ENCODE data around the gene GRM7. TPM values are rescaled to one million over a fixed set of nuclear protein-coding genes. Genes with fewer than 3 reads are reported as not detected.

Gene GRM7
- total RNA-seq, 4 donors from 2014 or later = 0.39 TPM; not detected in 3

GRCh38 chr3:7789324-7789723 lies 928.4 kb downstream of the GRM7 start:
- Histone ChIP-seq H3K36me3 (no peaks in the 10 kb centered on the region), H3K9me3 (no peaks in the 10 kb centered on the region), H3K27me3 (no peaks in the 10 kb centered on the region), H3K4me1 (no peaks in the 10 kb centered on the region), H3K27ac (replicated peaks in 1 of 4) (no peak overlapping the region), H3K4me3 (no peak overlapping the region)
- TF ChIP-seq EP300 (IDR thresholded peaks at IDR 0.05) (no peak), POLR2AphosphoS5 (IDR thresholded peaks at IDR 0.05) (no peak), POLR2A (IDR thresholded peaks at IDR 0.05; ENCODE audit: low read depth) (no peak)
- TF ChIP-seq, protein P1, sequence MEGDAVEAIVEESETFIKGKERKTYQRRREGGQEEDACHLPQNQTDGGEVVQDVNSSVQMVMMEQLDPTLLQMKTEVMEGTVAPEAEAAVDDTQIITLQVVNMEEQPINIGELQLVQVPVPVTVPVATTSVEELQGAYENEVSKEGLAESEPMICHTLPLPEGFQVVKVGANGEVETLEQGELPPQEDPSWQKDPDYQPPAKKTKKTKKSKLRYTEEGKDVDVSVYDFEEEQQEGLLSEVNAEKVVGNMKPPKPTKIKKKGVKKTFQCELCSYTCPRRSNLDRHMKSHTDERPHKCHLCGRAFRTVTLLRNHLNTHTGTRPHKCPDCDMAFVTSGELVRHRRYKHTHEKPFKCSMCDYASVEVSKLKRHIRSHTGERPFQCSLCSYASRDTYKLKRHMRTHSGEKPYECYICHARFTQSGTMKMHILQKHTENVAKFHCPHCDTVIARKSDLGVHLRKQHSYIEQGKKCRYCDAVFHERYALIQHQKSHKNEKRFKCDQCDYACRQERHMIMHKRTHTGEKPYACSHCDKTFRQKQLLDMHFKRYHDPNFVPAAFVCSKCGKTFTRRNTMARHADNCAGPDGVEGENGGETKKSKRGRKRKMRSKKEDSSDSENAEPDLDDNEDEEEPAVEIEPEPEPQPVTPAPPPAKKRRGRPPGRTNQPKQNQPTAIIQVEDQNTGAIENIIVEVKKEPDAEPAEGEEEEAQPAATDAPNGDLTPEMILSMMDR (IDR thresholded peaks at IDR 0.05) = no peak
- intact Hi-C loops (cut with DNase I) = no loop called here
- 72% methylated on average over 7 of the region's 7 CpGs for WGBS
- no peak for DNase-seq (ENCODE audit: extremely low spot score)

DNA sequence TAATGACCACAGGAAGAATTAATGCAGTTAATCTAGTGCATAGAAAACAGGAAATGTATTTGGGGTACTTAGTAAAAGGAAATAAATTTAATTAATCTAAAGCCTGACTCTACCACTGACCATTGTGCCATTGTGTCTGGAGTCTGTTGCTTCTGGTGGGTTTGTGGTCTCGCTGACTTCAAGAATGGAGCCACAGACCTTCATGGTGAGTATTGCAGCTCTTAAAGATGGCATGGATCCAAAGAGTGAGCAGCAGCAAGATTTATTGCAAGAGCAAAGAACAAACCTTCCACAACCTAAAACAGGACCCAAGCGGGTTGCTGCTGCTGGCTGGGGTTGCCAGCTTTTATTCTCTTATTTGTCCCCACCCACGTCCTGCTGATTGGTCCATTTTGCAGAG lies 929.2 kb downstream of the GRM7 start:
- no peaks in the 10 kb centered on the region for H3K9me3 ChIP-seq
- no peaks in the 10 kb centered on the region for H3K27me3 ChIP-seq
- H3K4me1 ChIP-seq = no peaks in the 10 kb centered on the region
- TF ChIP-seq, protein P1 (IDR thresholded peaks at IDR 0.05) = no peak
- TF ChIP-seq POLR2AphosphoS5 (IDR thresholded peaks at IDR 0.05) (no peak), EP300 (IDR thresholded peaks at IDR 0.05) (no peak), POLR2A (IDR thresholded peaks at IDR 0.05; ENCODE audit: low read depth) (no peak)
- no peak overlapping the region for H3K27ac ChIP-seq (replicated peaks in 1 of 4)
- H3K36me3 ChIP-seq = no peaks in the 10 kb centered on the region
- WGBS = 82% methylated on average over 3 of the region's 3 CpGs
- H3K4me3 ChIP-seq = no peak overlapping the region
- intact Hi-C loops (cut with DNase I) = loop anchor here (10.0 kb wide), 1 partner anchor 505 kb away; no protein-coding TSS in a partner anchor
- DNase-seq (ENCODE audit: extremely low spot score) = no peak

Data from esophagus muscularis mucosa (tissue), 4 donors.